K562 (cell line): ENCODE results near the gene CYP11A1. TPM values are rescaled to one million over a fixed set of nuclear protein-coding genes. Genes with fewer than 3 reads are reported as not detected.
A peak's percentile ranks its signal among the peaks of the same experiment; 100 is the strongest.

Experiments
- BMI1 ChIP-seq: fragments of 150-350 bp; IDR thresholded peaks from 2 replicates; pipeline ENCODE4 v1.6.1; 2014; ENCODE audit warnings: low read length
- DEAF1 ChIP-seq: fragments of 450-650 bp; formaldehyde crosslinking; IDR thresholded peaks from 2 replicates; pipeline ENCODE4 v1.4.0; 2020; ENCODE audit warnings: mild to moderate bottlenecking, moderate library complexity
- DNMT1 ChIP-seq: fragments of 450-650 bp; IDR thresholded peaks from 2 replicates; pipeline ENCODE4 v1.6.1; 2016; ENCODE audit warnings: antibody characterized with exemption, mild to moderate bottlenecking
- MAFF ChIP-seq: IDR thresholded peaks from 2 replicates; pipeline ENCODE4 v1.6.1; 2012; ENCODE audit warnings: low read length, improper control_type of control experiment
- MAX ChIP-seq: sonication (generic); formaldehyde crosslinking; IDR thresholded peaks from 2 replicates; pipeline ENCODE4 v1.9.0; 2022; ENCODE audit warnings: mild to moderate bottlenecking, missing genetic modification reagents
- NR2F6 ChIP-seq: fragments of 450-650 bp; formaldehyde crosslinking; IDR thresholded peaks from 2 replicates; pipeline ENCODE4 v1.4.0; 2020; ENCODE audit warnings: mild to moderate bottlenecking
- PCBP1 ChIP-seq: fragments of 200-400 bp; formaldehyde crosslinking; IDR thresholded peaks from 2 replicates; pipeline ENCODE4 v1.6.1; 2018; ENCODE audit warnings: mild to moderate bottlenecking, low read depth, low read length; ENCODE audit not compliant: poor library complexity, severe bottlenecking
- PHB2 ChIP-seq: fragments of 450-650 bp; IDR thresholded peaks from 2 replicates; pipeline ENCODE4 v1.6.1; 2017; ENCODE audit warnings: low read depth
- RAD51 ChIP-seq: fragments of 450-650 bp; IDR thresholded peaks from 2 replicates; pipeline ENCODE4 v1.7.1; 2016; ENCODE audit warnings: low read depth, mild to moderate bottlenecking, borderline replicate concordance
- RBM34 ChIP-seq: fragments of 200-400 bp; formaldehyde crosslinking; IDR thresholded peaks from 2 replicates; pipeline ENCODE4 v1.6.1; 2018; ENCODE audit warnings: low read length, borderline replicate concordance; ENCODE audit not compliant: insufficient read depth
- RBM39 ChIP-seq: fragments of 200-400 bp; formaldehyde crosslinking; optimal IDR thresholded peaks from 2 replicates; pipeline ENCODE3; 2018; ENCODE audit warnings: low read depth, low read length
- SP1 ChIP-seq: sonication (generic); formaldehyde crosslinking; IDR thresholded peaks from 2 replicates; pipeline ENCODE4 v1.8.1; 2022; ENCODE audit warnings: mild to moderate bottlenecking, missing genetic modification reagents
- TOE1 ChIP-seq, 2 experiments: fragments of 450-650 bp in 1 of 2; sonication (generic) in 1 of 2; formaldehyde crosslinking in 1 of 2; IDR thresholded peaks; 2 replicates each; pipeline versions ENCODE4 v1.7.1 to v1.8.0; 2016 to 2022; ENCODE audit warnings: borderline replicate concordance in 2 of 2, mild to moderate bottlenecking in 2 of 2, antibody characterized with exemption in 1 of 2, inconsistent platforms in 1 of 2, low read depth in 1 of 2, missing genetic modification reagents in 1 of 2, moderate library complexity in 1 of 2
- ZNF174 ChIP-seq: fragments of 250-450 bp; sonication (Bioruptor Pico); IDR thresholded peaks from 2 replicates; pipeline ENCODE4 v1.4.0; 2020; ENCODE audit warnings: mild to moderate bottlenecking
- ZNF232 ChIP-seq: sonication (generic); formaldehyde crosslinking; IDR thresholded peaks from 2 replicates; pipeline ENCODE4 v1.8.0; 2022; ENCODE audit warnings: mild to moderate bottlenecking, missing genetic modification reagents
- ZNF778 ChIP-seq: fragments of 450-650 bp; formaldehyde crosslinking; IDR thresholded peaks from 2 replicates; pipeline ENCODE4 v1.4.0; 2020; ENCODE audit warnings: mild to moderate bottlenecking, moderate library complexity
- polyA plus RNA-seq, 8 experiments: library from polyadenylated mRNA; depleted of rRNA in 4 of 8; stranded (reverse) in 5 of 8; unstranded in 3 of 8; fragments of >200 nt; fragmentation: Nextera tagmentation in 2 of 8; fragmentation: Illumina TruSeq in 1 of 8; extraction: Ambion mirVana in 2 of 8; extraction: Trizol in 1 of 8; gene quantifications; 2 replicates each; pipeline versions ENCODE4 v1.2.1 to v1.2.3, GENCODE V29; 2011 to 2014; ENCODE audit warnings: inconsistent platforms in 1 of 8, missing spikeins in 1 of 8
- total RNA-seq, 7 experiments: library from RNA; depleted of rRNA in 6 of 7; stranded (reverse); fragments of >200 nt in 6 of 7; fragmentation: Illumina TruSeq in 2 of 7; extraction: Trizol in 2 of 7; gene quantifications; 2 replicates each; pipeline versions ENCODE4 v1.2.1 to v1.2.3, GENCODE V29; 2011 to 2021; ENCODE audit warnings: low replicate concordance in 1 of 7
- TF ChIP-seq, protein P1 (sequence below), 2 experiments: IDR thresholded peaks; 2 replicates each; pipeline ENCODE4 v1.6.1; 2011; ENCODE audit warnings: borderline replicate concordance in 1 of 2, control low read depth in 1 of 2, low read depth in 1 of 2, low read length in 1 of 2, mild to moderate bottlenecking in 1 of 2, mixed read lengths in 1 of 2, moderate library complexity in 1 of 2; ENCODE audit not compliant: insufficient read depth in 1 of 2, insufficient read length in 1 of 2, poor library complexity in 1 of 2, severe bottlenecking in 1 of 2; ENCODE audit errors: extremely low read depth in 1 of 2
- TF ChIP-seq, protein P2 (sequence below), 2 experiments: IDR thresholded peaks; 2 replicates each; pipeline ENCODE4 v1.6.1; 2012; ENCODE audit warnings: improper control_type of control experiment in 2 of 2, low read depth in 2 of 2, low read length in 2 of 2, borderline replicate concordance in 1 of 2

CYP11A1 gene
- total and polyA plus RNA-seq, 9 of the 15 experiments (the other 6 are each of a cell fraction or from before 2014, with no cell fraction given) = 0.06 to 0.24 (median 0.10) TPM; not detected in 4

DNA sequence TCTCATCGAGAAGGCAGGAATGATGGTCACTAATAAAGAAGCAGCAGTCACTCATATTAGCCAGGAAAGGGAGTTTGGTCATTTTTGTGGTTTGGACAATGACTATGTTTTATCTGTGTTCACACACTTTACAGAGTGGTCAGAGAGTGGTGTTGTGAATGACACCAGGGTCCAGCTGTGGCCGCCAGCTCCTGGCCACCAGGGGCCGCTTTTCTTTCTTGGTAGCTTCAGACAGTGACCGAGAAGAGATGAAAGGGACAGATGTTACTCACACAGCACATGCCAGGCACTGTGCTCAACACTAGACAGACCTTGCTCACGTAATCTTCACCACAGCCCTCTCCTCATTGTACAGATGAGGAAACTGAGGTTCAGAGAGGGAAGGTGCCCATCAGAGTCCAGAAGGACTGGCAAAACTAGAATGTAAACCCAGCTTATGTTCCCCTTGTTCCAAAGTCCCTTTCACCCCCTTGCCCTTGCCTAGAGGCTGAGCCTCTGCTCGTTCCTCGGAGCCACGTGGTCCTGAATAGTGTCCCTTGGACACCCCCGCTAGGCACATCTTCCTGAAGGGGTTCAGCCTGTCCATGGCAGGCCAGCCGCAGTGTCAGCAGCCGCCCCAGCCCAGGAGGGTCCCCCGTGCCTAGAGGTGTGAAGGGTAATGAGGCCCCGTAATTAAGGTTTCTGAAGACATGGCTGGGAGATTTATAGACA, 55.6 kb downstream of the CYP11A1 start (continued):
- TF ChIP-seq, protein P1, sequence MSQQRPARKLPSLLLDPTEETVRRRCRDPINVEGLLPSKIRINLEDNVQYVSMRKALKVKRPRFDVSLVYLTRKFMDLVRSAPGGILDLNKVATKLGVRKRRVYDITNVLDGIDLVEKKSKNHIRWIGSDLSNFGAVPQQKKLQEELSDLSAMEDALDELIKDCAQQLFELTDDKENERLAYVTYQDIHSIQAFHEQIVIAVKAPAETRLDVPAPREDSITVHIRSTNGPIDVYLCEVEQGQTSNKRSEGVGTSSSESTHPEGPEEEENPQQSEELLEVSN (IDR thresholded peaks at IDR 0.05; ENCODE audit: borderline replicate concordance in 1 of 2, extremely low read depth in 1 of 2, insufficient read depth in 1 of 2, insufficient read length in 1 of 2, low read depth in 1 of 2, low read length in 1 of 2, poor library complexity in 1 of 2, severe bottlenecking in 1 of 2) = peak in 1 of 2 experiments; percentile 15
- TF ChIP-seq TOE1 (IDR thresholded peaks at IDR 0.05; ENCODE audit: borderline replicate concordance) (no peak), TOE1 (CRISPR knock-in tag; IDR thresholded peaks at IDR 0.05; ENCODE audit: borderline replicate concordance, low read depth) (no peak), MAX (CRISPR knock-in tag) (peak; percentile 85), ZNF232 (CRISPR knock-in tag) (no peak), DNMT1 (no peak), PCBP1 (no peak), DEAF1 (CRISPR knock-in tag) (peak; percentile 27; the same call in 1 of the 2 replicates), RBM39 (no peak), RBM34 (no peak), NR2F6 (no peak), BMI1 (no peak), RAD51 (no peak), MAFF (peak; percentile 26; the same call in 1 of the 2 replicates), SP1 (CRISPR knock-in tag) (peak; percentile 41; the same call in 1 of the 2 replicates), PHB2 (no peak), ZNF174 (CRISPR knock-in tag) (no peak), ZNF778 (no peak)
- TF ChIP-seq, protein P2, sequence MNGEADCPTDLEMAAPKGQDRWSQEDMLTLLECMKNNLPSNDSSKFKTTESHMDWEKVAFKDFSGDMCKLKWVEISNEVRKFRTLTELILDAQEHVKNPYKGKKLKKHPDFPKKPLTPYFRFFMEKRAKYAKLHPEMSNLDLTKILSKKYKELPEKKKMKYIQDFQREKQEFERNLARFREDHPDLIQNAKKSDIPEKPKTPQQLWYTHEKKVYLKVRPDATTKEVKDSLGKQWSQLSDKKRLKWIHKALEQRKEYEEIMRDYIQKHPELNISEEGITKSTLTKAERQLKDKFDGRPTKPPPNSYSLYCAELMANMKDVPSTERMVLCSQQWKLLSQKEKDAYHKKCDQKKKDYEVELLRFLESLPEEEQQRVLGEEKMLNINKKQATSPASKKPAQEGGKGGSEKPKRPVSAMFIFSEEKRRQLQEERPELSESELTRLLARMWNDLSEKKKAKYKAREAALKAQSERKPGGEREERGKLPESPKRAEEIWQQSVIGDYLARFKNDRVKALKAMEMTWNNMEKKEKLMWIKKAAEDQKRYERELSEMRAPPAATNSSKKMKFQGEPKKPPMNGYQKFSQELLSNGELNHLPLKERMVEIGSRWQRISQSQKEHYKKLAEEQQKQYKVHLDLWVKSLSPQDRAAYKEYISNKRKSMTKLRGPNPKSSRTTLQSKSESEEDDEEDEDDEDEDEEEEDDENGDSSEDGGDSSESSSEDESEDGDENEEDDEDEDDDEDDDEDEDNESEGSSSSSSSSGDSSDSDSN (IDR thresholded peaks at IDR 0.05; ENCODE audit: borderline replicate concordance in 1 of 2, low read depth in 2 of 2, low read length in 2 of 2) = 0 out of 4 replicates have a peak, but pooled peaks of 1 of the 2 experiments have one; percentile 55
